GM23338 (cell line): Measurements from ENCODE around the gene DDX59. TPM values are rescaled to one million over a fixed set of nuclear protein-coding genes. Genes with fewer than 3 reads are reported as not detected.

Experiments
- ATAC-seq: fragments of 200-7000 bp; cut with Tn5 transposase; 3 replicates; pipeline ENCODE4 v1.9.1; 2020
- DNase-seq: peaks from one replicate; pipeline ENCODE4 v3.0.0-alpha.2; 2015; ENCODE audit warnings: low spot score
- H2AFZ ChIP-seq: fragments of 200-600 bp; sonication (generic); 2 replicates; pipeline ENCODE4 v1.8.0; 2016; ENCODE audit warnings: antibody characterized with exemption, mild to moderate bottlenecking, moderate library complexity
- H3F3A ChIP-seq: fragments of 200-600 bp; sonication (generic); replicated peaks from 2 replicates; pipeline ENCODE4 v1.8.0; 2017; ENCODE audit warnings: antibody characterized with exemption, mixed run types, low read depth
- H3K27ac ChIP-seq: fragments of 200-600 bp; sonication (generic); 2 replicates; pipeline ENCODE4 v1.6.1; 2016; ENCODE audit warnings: low read depth
- H3K27me3 ChIP-seq: fragments of 200-600 bp; sonication (generic); 2 replicates; pipeline ENCODE4 v1.8.0; 2016; ENCODE audit warnings: mild to moderate bottlenecking, mixed run types, moderate library complexity; ENCODE audit not compliant: insufficient read depth
- H3K36me3 ChIP-seq: fragments of 200-600 bp; sonication (generic); 2 replicates; pipeline ENCODE4 v1.8.0; 2016; ENCODE audit warnings: mild to moderate bottlenecking; ENCODE audit not compliant: insufficient read depth
- H3K4me1 ChIP-seq: fragments of 200-600 bp; sonication (generic); 2 replicates; pipeline ENCODE4 v1.8.0; 2016; ENCODE audit warnings: mild to moderate bottlenecking, moderate library complexity; ENCODE audit not compliant: insufficient read depth
- H3K4me2 ChIP-seq: fragments of 200-600 bp; sonication (generic); 2 replicates; pipeline ENCODE4 v1.7.1; 2017; ENCODE audit warnings: mixed run types
- H3K4me3 ChIP-seq: fragments of 200-600 bp; sonication (generic); 2 replicates; pipeline ENCODE4 v1.6.1; 2016; ENCODE audit warnings: mixed run types
- H3K79me2 ChIP-seq: fragments of 200-600 bp; sonication (generic); replicated peaks from 2 replicates; pipeline ENCODE4 v1.8.0; 2017; ENCODE audit warnings: mild to moderate bottlenecking; ENCODE audit not compliant: insufficient read depth
- H3K9me2 ChIP-seq: fragments of 200-600 bp; sonication (generic); 2 replicates; pipeline ENCODE4 v1.8.0; 2017; ENCODE audit not compliant: insufficient read depth
- H4K20me1 ChIP-seq: fragments of 200-600 bp; sonication (generic); replicated peaks from 2 replicates; pipeline ENCODE4 v1.8.0; 2017; ENCODE audit warnings: mild to moderate bottlenecking; ENCODE audit not compliant: insufficient read depth
- H3K27ac Mint-ChIP-seq: 2 replicates; pipeline ENCODE4 v1.8.0; 2020; ENCODE audit warnings: inconsistent platforms, mild to moderate bottlenecking, moderate library complexity, mixed read lengths
- H3K27me3 Mint-ChIP-seq: 3 replicates; pipeline ENCODE4 v1.8.0; 2022; ENCODE audit warnings: low read depth, mild to moderate bottlenecking, moderate library complexity, mixed read lengths, inconsistent platforms; ENCODE audit not compliant: insufficient read depth, poor library complexity
- H3K36me3 Mint-ChIP-seq: 3 replicates; pipeline ENCODE4 v1.8.0; 2021; ENCODE audit warnings: low read depth, mild to moderate bottlenecking, inconsistent platforms, moderate library complexity, mixed read lengths
- H3K4me1 Mint-ChIP-seq: 3 replicates; pipeline ENCODE4 v1.8.0; 2020; ENCODE audit warnings: mild to moderate bottlenecking, inconsistent platforms, mixed read lengths
- H3K4me3 Mint-ChIP-seq: 3 replicates; pipeline ENCODE4 v1.8.0; 2021; ENCODE audit warnings: moderate library complexity, mild to moderate bottlenecking, inconsistent platforms, mixed read lengths
- H3K9me3 Mint-ChIP-seq: 3 replicates; pipeline ENCODE4 v1.8.0; 2020; ENCODE audit warnings: moderate library complexity, mild to moderate bottlenecking, inconsistent platforms, mixed read lengths
- CREB1 ChIP-seq: fragments of 250-450 bp; sonication (Bioruptor Pico); IDR thresholded peaks from 2 replicates; pipeline ENCODE4 v1.5.0; 2020; ENCODE audit warnings: low read depth, mild to moderate bottlenecking, moderate library complexity
- EZH2 ChIP-seq: fragments of 200-600 bp; sonication (generic); IDR thresholded peaks from one replicate; pipeline ENCODE4 v1.8.0; 2017; ENCODE audit warnings: antibody characterized with exemption, mild to moderate bottlenecking, low read depth; ENCODE audit not compliant: unreplicated experiment
- EZH2phosphoT487 ChIP-seq: fragments of 200-600 bp; sonication (generic); IDR thresholded peaks from one replicate; pipeline ENCODE4 v1.8.1; 2018; ENCODE audit warnings: antibody characterized with exemption; ENCODE audit not compliant: unreplicated experiment
- JUNB ChIP-seq: IDR thresholded peaks from one replicate; pipeline ENCODE4 v1.6.1; 2016; ENCODE audit warnings: antibody characterized with exemption; ENCODE audit not compliant: unreplicated experiment
- NANOG ChIP-seq: IDR thresholded peaks from 2 replicates; pipeline ENCODE4 v1.6.1; 2016; ENCODE audit warnings: antibody characterized with exemption, borderline replicate concordance
- POLR2AphosphoS5 ChIP-seq: IDR thresholded peaks from 2 replicates; pipeline ENCODE4 v1.6.1; 2016; ENCODE audit warnings: antibody characterized with exemption, low read depth
- ZNF114 ChIP-seq: fragments of 250-450 bp; sonication (Bioruptor Pico); IDR thresholded peaks from 2 replicates; pipeline ENCODE4 v1.5.0; 2020; ENCODE audit warnings: mild to moderate bottlenecking, moderate library complexity
- polyA plus RNA-seq: library from polyadenylated mRNA; unstranded; fragments of >200 nt; fragmentation: Nextera tagmentation; extraction: Ambion mirVana; gene quantifications from 2 replicates; pipeline ENCODE4 v1.2.1, GENCODE V29; 2016
- total RNA-seq: library from RNA; depleted of rRNA; stranded (reverse); fragments of >200 nt; shearing (Covaris generic); gene quantifications from 2 replicates; pipeline ENCODE4 v1.2.3, GENCODE V29; 2014
- TF ChIP-seq, protein P1 (sequence below), 2 experiments: fragments of 200-600 bp in 1 of 2; sonication (generic) in 1 of 2; conservative IDR thresholded peaks; 2 replicates each; pipeline versions ENCODE4 v1.5.1 to v1.6.1; 2016 to 2017; ENCODE audit warnings: antibody characterized with exemption in 2 of 2, low read depth in 2 of 2, mild to moderate bottlenecking in 2 of 2, moderate library complexity in 1 of 2
- TF ChIP-seq, protein P2 (sequence below): IDR thresholded peaks from one replicate; pipeline ENCODE4 v1.6.1; 2018; ENCODE audit warnings: antibody characterized with exemption; ENCODE audit not compliant: unreplicated experiment
- TF ChIP-seq, protein P3 (sequence below): IDR thresholded peaks from 2 replicates; pipeline ENCODE4 v1.6.1; 2016; ENCODE audit warnings: antibody characterized with exemption
- TF ChIP-seq, protein P4 (sequence below): fragments of 250-450 bp; sonication (Bioruptor Pico); IDR thresholded peaks from 2 replicates; pipeline ENCODE4 v1.5.0; 2020; ENCODE audit warnings: mild to moderate bottlenecking, moderate library complexity

DDX59 gene
- total and polyA plus RNA-seq, 2 experiments from 2014 or later = 14.7 to 15.7 TPM

DNA sequence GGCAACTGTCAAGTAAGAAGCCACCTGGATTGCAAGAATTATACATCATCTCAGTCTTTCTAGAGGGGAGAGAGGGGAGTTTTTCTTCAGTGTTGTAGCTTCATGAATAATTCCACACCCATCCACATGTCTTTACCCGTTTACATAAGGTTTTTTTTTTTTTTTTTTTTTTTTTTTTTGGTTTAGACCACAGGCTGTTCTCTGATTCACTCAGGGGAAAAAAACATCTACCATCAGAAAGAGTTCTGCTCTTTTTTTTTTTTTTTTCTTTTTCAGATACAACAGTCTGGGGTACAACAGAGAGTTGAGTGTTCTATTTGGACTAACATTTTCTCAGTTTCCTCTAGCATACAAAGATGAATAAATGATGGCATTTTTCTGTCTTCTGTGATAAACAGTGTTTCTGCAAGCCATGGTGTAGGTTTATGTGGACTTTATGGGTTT, 44.3 kb downstream of the DDX59 start (continued):
- TF ChIP-seq, protein P1, sequence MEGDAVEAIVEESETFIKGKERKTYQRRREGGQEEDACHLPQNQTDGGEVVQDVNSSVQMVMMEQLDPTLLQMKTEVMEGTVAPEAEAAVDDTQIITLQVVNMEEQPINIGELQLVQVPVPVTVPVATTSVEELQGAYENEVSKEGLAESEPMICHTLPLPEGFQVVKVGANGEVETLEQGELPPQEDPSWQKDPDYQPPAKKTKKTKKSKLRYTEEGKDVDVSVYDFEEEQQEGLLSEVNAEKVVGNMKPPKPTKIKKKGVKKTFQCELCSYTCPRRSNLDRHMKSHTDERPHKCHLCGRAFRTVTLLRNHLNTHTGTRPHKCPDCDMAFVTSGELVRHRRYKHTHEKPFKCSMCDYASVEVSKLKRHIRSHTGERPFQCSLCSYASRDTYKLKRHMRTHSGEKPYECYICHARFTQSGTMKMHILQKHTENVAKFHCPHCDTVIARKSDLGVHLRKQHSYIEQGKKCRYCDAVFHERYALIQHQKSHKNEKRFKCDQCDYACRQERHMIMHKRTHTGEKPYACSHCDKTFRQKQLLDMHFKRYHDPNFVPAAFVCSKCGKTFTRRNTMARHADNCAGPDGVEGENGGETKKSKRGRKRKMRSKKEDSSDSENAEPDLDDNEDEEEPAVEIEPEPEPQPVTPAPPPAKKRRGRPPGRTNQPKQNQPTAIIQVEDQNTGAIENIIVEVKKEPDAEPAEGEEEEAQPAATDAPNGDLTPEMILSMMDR (conservative IDR thresholded peaks at IDR 0.05; ENCODE audit: low read depth in 2 of 2) = no peak
- TF ChIP-seq ZNF114 (no peak), CREB1 (CRISPR knock-in tag) (no peak), EZH2phosphoT487 (no peak), NANOG (no peak), JUNB (no peak), EZH2 (no peak), POLR2AphosphoS5 (no peak)
- TF ChIP-seq, protein P2, sequence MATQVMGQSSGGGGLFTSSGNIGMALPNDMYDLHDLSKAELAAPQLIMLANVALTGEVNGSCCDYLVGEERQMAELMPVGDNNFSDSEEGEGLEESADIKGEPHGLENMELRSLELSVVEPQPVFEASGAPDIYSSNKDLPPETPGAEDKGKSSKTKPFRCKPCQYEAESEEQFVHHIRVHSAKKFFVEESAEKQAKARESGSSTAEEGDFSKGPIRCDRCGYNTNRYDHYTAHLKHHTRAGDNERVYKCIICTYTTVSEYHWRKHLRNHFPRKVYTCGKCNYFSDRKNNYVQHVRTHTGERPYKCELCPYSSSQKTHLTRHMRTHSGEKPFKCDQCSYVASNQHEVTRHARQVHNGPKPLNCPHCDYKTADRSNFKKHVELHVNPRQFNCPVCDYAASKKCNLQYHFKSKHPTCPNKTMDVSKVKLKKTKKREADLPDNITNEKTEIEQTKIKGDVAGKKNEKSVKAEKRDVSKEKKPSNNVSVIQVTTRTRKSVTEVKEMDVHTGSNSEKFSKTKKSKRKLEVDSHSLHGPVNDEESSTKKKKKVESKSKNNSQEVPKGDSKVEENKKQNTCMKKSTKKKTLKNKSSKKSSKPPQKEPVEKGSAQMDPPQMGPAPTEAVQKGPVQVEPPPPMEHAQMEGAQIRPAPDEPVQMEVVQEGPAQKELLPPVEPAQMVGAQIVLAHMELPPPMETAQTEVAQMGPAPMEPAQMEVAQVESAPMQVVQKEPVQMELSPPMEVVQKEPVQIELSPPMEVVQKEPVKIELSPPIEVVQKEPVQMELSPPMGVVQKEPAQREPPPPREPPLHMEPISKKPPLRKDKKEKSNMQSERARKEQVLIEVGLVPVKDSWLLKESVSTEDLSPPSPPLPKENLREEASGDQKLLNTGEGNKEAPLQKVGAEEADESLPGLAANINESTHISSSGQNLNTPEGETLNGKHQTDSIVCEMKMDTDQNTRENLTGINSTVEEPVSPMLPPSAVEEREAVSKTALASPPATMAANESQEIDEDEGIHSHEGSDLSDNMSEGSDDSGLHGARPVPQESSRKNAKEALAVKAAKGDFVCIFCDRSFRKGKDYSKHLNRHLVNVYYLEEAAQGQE = no peak
- TF ChIP-seq, protein P3, sequence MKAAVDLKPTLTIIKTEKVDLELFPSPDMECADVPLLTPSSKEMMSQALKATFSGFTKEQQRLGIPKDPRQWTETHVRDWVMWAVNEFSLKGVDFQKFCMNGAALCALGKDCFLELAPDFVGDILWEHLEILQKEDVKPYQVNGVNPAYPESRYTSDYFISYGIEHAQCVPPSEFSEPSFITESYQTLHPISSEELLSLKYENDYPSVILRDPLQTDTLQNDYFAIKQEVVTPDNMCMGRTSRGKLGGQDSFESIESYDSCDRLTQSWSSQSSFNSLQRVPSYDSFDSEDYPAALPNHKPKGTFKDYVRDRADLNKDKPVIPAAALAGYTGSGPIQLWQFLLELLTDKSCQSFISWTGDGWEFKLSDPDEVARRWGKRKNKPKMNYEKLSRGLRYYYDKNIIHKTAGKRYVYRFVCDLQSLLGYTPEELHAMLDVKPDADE = no peak

DNA sequence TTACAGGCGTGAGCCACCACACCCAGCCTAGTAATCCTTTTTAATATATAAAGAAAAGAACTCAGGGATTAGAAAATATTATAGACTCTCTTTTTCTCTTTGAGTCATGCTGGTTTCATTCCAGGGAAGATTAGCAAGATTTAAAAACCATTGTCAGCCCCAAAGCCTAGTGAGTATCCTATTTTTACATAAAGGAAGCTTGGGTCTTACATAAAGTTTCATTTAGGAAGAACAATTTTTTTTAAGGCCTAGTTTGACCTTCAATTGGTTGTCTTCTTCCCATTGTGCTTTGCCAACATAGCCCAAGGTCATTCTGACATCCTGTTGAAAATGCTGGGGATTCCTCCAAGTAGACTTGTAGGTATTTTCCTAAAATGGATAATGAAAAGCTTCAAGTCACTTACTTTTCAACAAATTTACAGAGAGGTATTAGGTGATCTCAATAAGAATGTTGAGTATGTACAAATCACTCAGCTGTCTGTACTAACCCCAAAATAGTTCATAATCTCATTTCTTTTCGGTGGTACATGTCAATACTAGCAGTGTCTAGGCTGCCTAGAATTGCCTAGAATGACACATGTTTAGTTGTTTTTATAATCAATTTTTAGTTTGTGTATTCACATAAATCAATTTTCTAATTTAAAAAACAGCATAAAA, 44.9 kb downstream of the DDX59 start:
- H2AFZ ChIP-seq = no peak overlapping the region
- H3K4me2 ChIP-seq = no peak overlapping the region
- H3K27me3 ChIP-seq = no peaks in the 10 kb centered on the region
- DNase-seq = no peak
- Mint-ChIP-seq H3K4me1 (peaks cover 9% of the 10 kb centered on the region), H3K4me3 (no peak overlapping the region), H3K27ac (no peak overlapping the region), H3K9me3 (no peaks in the 10 kb centered on the region; the same call in 2 of the 3 replicates), H3K27me3 (peaks cover 4% of the 10 kb centered on the region), H3K36me3 (no peaks in the 10 kb centered on the region)
- no peaks in the 10 kb centered on the region for H3K36me3 ChIP-seq
- H3K9me2 ChIP-seq = no peaks in the 10 kb centered on the region
- peak overlapping the region; percentile 24; the same call in 1 of the 2 replicates for H3K27ac ChIP-seq
- H3K4me3 ChIP-seq = no peak overlapping the region
- H3K4me1 ChIP-seq = no peaks in the 10 kb centered on the region; the same call in 1 of the 2 replicates
- H3K79me2 ChIP-seq = peaks cover 5% of the 10 kb centered on the region
- no peak for ATAC-seq
- H3F3A ChIP-seq = no peaks in the 10 kb centered on the region
- no peaks in the 10 kb centered on the region for H4K20me1 ChIP-seq
- TF ChIP-seq, protein P4, sequence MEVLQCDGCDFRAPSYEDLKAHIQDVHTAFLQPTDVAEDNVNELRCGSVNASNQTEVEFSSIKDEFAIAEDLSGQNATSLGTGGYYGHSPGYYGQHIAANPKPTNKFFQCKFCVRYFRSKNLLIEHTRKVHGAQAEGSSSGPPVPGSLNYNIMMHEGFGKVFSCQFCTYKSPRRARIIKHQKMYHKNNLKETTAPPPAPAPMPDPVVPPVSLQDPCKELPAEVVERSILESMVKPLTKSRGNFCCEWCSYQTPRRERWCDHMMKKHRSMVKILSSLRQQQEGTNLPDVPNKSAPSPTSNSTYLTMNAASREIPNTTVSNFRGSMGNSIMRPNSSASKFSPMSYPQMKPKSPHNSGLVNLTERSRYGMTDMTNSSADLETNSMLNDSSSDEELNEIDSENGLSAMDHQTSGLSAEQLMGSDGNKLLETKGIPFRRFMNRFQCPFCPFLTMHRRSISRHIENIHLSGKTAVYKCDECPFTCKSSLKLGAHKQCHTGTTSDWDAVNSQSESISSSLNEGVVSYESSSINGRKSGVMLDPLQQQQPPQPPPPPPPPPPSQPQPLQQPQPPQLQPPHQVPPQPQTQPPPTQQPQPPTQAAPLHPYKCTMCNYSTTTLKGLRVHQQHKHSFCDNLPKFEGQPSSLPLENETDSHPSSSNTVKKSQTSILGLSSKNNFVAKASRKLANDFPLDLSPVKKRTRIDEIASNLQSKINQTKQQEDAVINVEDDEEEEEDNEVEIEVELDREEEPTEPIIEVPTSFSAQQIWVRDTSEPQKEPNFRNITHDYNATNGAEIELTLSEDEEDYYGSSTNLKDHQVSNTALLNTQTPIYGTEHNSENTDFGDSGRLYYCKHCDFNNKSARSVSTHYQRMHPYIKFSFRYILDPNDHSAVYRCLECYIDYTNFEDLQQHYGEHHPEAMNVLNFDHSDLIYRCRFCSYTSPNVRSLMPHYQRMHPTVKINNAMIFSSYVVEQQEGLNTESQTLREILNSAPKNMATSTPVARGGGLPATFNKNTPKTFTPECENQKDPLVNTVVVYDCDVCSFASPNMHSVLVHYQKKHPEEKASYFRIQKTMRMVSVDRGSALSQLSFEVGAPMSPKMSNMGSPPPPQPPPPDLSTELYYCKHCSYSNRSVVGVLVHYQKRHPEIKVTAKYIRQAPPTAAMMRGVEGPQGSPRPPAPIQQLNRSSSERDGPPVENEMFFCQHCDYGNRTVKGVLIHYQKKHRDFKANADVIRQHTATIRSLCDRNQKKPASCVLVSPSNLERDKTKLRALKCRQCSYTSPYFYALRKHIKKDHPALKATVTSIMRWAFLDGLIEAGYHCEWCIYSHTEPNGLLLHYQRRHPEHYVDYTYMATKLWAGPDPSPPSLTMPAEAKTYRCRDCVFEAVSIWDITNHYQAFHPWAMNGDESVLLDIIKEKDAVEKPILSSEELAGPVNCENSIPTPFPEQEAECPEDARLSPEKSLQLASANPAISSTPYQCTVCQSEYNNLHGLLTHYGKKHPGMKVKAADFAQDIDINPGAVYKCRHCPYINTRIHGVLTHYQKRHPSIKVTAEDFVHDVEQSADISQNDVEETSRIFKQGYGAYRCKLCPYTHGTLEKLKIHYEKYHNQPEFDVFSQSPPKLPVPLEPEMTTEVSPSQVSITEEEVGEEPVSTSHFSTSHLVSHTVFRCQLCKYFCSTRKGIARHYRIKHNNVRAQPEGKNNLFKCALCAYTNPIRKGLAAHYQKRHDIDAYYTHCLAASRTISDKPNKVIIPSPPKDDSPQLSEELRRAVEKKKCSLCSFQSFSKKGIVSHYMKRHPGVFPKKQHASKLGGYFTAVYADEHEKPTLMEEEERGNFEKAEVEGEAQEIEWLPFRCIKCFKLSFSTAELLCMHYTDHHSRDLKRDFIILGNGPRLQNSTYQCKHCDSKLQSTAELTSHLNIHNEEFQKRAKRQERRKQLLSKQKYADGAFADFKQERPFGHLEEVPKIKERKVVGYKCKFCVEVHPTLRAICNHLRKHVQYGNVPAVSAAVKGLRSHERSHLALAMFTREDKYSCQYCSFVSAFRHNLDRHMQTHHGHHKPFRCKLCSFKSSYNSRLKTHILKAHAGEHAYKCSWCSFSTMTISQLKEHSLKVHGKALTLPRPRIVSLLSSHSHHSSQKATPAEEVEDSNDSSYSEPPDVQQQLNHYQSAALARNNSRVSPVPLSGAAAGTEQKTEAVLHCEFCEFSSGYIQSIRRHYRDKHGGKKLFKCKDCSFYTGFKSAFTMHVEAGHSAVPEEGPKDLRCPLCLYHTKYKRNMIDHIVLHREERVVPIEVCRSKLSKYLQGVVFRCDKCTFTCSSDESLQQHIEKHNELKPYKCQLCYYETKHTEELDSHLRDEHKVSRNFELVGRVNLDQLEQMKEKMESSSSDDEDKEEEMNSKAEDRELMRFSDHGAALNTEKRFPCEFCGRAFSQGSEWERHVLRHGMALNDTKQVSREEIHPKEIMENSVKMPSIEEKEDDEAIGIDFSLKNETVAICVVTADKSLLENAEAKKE = no peak
- TF ChIP-seq JUNB = no peak
